ENCODE results near the gene BICDL1. TPM values are rescaled to one million over a fixed set of nuclear protein-coding genes. Genes with fewer than 3 reads are reported as not detected.
"Not testable (repeated sequence)": the region's sequence is repeated elsewhere in the genome, so short reads cannot be mapped to it uniquely, and the experiment has no call there.

BICDL1 gene
- total RNA-seq, 1 donor from 2014 or later = 71.2 TPM

DNA sequence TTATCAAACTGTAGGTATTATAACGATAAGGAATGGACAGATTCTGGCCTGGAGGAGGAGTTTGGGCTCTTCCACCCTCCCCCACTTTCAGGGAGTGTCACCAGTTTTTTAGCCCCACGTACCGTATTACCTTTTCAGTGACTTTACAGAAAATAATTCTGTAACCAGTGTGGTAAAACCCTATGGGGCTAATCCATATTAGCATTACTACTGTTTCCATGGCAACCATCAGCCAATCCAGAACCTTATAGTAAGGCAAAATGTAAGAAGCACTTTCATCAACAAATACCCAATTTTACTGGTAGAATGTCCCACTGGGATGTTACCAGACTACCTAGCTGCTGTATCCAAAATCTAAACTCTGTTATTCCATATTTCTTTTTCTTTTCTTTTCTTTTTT, 50.7 kb downstream of the BICDL1 start:
- H3K36me3 ChIP-seq = no peaks in the 10 kb centered on the region
- no peaks in the 10 kb centered on the region for H3K27me3 ChIP-seq
- no peak overlapping the region for H3K27ac ChIP-seq
- intact Hi-C loops (cut with DNase I) = no loop called here
- H3K4me1 ChIP-seq = no peaks in the 10 kb centered on the region
- DNase-seq (ENCODE audit: extremely low spot score in 2 of 2) = no peak
- no peak overlapping the region for H3K4me3 ChIP-seq
- no peaks in the 10 kb centered on the region for H3K9me3 ChIP-seq
- TF ChIP-seq POLR2AphosphoS5 (IDR thresholded peaks at IDR 0.05; ENCODE audit: insufficient read depth in 1 of 2, low read depth in 1 of 2) (no peak), POLR2A (IDR thresholded peaks at IDR 0.05) (no peak)
- TF ChIP-seq, protein P1, sequence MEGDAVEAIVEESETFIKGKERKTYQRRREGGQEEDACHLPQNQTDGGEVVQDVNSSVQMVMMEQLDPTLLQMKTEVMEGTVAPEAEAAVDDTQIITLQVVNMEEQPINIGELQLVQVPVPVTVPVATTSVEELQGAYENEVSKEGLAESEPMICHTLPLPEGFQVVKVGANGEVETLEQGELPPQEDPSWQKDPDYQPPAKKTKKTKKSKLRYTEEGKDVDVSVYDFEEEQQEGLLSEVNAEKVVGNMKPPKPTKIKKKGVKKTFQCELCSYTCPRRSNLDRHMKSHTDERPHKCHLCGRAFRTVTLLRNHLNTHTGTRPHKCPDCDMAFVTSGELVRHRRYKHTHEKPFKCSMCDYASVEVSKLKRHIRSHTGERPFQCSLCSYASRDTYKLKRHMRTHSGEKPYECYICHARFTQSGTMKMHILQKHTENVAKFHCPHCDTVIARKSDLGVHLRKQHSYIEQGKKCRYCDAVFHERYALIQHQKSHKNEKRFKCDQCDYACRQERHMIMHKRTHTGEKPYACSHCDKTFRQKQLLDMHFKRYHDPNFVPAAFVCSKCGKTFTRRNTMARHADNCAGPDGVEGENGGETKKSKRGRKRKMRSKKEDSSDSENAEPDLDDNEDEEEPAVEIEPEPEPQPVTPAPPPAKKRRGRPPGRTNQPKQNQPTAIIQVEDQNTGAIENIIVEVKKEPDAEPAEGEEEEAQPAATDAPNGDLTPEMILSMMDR (IDR thresholded peaks at IDR 0.05) = no peak

DNA sequence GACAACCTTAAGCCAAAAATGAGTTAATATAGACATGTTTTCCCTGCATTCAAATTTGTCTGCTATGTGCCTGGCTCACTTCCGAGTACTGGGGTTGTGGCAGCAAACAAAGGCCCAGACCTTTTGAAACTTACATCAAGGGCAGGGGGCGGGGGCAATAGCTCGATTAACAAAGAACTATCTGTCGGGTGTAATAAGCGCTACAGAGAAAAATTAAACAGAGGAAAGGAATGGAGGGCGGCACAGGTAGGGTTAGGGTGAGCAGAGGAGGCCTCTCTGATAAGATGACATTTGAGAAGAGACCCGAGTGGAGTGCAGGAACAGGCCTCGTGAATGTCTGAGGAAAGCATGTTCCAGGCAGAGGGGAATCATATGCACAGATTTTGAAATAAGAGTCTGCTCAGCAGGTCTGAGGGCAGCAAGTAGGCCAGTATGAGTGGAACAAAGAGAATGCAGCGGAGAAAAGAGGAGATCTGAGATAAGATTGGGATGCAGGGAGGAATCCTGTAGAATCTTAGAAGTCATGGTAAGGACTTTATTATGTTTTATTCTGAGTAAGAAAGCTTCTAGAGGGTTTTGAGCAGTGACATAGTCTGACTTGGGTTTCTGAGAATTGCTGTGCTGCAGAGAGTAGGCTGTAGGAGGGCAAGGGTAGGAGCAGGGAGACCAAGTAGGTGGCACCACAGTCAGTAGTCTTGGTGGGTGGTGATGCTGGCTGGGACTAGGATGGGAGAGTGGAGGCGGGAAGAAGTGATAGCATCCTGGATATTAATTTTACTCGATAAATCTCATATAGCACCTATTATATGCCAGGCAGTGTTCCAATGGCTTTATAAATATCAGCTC, 52.6 kb downstream of the BICDL1 start:
- no peaks in the 10 kb centered on the region for H3K27me3 ChIP-seq
- no peak overlapping the region for H3K4me3 ChIP-seq
- H3K27ac ChIP-seq = peak overlapping the region; percentile 1
- no peaks in the 10 kb centered on the region for H3K9me3 ChIP-seq
- intact Hi-C loops (cut with DNase I) = no loop called here
- no peaks in the 10 kb centered on the region for H3K4me1 ChIP-seq
- no peak for TF ChIP-seq POLR2AphosphoS5 (IDR thresholded peaks at IDR 0.05; ENCODE audit: insufficient read depth in 1 of 2, low read depth in 1 of 2)
- no peak for TF ChIP-seq POLR2A (IDR thresholded peaks at IDR 0.05)
- TF ChIP-seq, protein P1 (IDR thresholded peaks at IDR 0.05) = no peak
- DNase-seq (ENCODE audit: extremely low spot score in 2 of 2) = no peak
- H3K36me3 ChIP-seq = no peaks in the 10 kb centered on the region

DNA sequence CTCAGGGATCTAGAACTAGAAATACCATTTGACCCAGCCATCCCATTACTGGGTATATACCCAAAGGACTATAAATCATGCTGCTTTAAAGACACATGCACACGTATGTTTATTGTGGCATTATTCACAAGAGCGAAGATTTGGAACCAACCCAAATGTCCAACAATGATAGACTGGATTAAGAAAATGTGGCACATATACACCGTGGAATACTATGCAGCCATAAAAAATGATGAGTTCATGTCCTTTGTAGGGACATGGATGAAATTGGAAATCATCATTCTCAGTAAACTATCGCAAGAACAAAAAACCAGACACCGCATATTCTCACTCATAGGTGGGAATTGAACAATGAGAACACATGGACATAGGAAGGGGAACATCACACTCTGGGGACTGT, 56.3 kb downstream of the BICDL1 start:
- H3K4me1 ChIP-seq; DNase-seq (ENCODE audit: extremely low spot score in 2 of 2); H3K27ac ChIP-seq; H3K9me3 ChIP-seq; H3K36me3 ChIP-seq; H3K27me3 ChIP-seq; intact Hi-C loops (cut with DNase I); H3K4me3 ChIP-seq: not testable (repeated sequence)

DNA sequence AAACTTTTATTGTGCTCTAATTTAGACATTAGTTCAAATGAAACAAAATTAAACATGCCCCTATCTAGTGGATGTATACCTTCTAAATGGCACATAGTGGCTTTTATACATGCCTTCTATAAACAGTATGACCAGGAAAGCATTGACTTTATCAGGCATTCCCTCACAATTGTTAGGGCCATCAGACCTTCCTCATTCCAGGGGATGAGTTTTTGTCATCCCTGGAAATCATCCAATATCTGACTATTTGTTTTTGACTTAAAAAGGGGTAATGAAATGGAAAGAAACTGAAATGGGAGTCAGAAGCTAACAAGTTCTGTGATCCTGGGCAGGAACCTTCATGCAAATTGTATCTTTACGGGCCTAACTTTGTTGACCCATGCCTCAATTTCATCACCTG, 58.0 kb downstream of the BICDL1 start:
- H3K27me3 ChIP-seq = no peaks in the 10 kb centered on the region
- H3K27ac ChIP-seq = no peak overlapping the region
- TF ChIP-seq, protein P1 (IDR thresholded peaks at IDR 0.05) = no peak
- no peak for TF ChIP-seq POLR2AphosphoS5 (IDR thresholded peaks at IDR 0.05; ENCODE audit: insufficient read depth in 1 of 2, low read depth in 1 of 2)
- no peak for TF ChIP-seq POLR2A (IDR thresholded peaks at IDR 0.05)
- no peak for DNase-seq (ENCODE audit: extremely low spot score in 2 of 2)
- H3K4me3 ChIP-seq = no peak overlapping the region
- H3K9me3 ChIP-seq = no peaks in the 10 kb centered on the region
- H3K36me3 ChIP-seq = no peaks in the 10 kb centered on the region
- intact Hi-C loops (cut with DNase I) = no loop called here
- H3K4me1 ChIP-seq = no peaks in the 10 kb centered on the region

DNA sequence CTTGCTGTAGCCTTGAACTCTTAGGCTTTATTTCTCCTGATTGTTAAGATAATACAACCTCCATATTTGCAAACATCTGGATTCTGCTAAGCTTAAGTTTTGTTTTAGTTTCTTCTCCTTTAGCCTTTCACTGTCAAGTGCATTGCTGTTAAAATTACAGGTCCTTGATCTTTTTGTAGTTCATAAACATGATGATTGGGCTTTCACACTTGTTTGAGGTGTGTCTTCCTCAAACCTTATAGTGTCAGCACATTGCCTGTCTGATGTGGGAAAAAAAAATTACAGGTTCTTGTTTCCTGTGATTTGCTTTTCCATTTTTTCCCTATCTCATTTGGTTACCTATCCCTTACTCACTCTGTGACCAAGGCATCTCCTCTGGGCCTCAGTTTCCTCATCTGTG, 59.2 kb downstream of the BICDL1 start:
- DNase-seq (ENCODE audit: extremely low spot score in 2 of 2) = no peak
- H3K27me3 ChIP-seq = no peaks in the 10 kb centered on the region
- intact Hi-C loops (cut with DNase I) = no loop called here
- no peaks in the 10 kb centered on the region for H3K36me3 ChIP-seq
- no peak overlapping the region for H3K27ac ChIP-seq
- H3K9me3 ChIP-seq = no peaks in the 10 kb centered on the region
- TF ChIP-seq POLR2A (IDR thresholded peaks at IDR 0.05) (no peak), POLR2AphosphoS5 (IDR thresholded peaks at IDR 0.05; ENCODE audit: insufficient read depth in 1 of 2, low read depth in 1 of 2) (no peak)
- TF ChIP-seq, protein P1 (IDR thresholded peaks at IDR 0.05) = no peak
- no peaks in the 10 kb centered on the region for H3K4me1 ChIP-seq
- H3K4me3 ChIP-seq = no peak overlapping the region

Measured in vagina (tissue), 2 donors.